Sigmoid colon (tissue), 7 donors: ENCODE results near the gene TCERG1L. TPM values are rescaled to one million over a fixed set of nuclear protein-coding genes. Genes with fewer than 3 reads are reported as not detected.

Experiments
- DNase-seq: peaks from one replicate; pipeline ENCODE4 v3.0.0-alpha.2; 2019
- H3K27ac ChIP-seq, 4 donors: fragments of 200-600 bp; sonication (generic); one replicate each; pipeline ENCODE4 v1.5.1; 2016 to 2019; ENCODE audit warnings: mild to moderate bottlenecking in 1 of 4
- H3K27me3 ChIP-seq, 3 donors: fragments of 200-600 bp; sonication (generic); one replicate each; pipeline ENCODE4 v1.5.1; 2019; ENCODE audit warnings: mild to moderate bottlenecking in 1 of 3
- H3K36me3 ChIP-seq, 4 donors: fragments of 200-600 bp; sonication (generic); one replicate each; pipeline ENCODE4 v1.5.1; 2016 to 2019
- H3K4me1 ChIP-seq, 4 donors: fragments of 200-600 bp; sonication (generic); one replicate each; pipeline ENCODE4 v1.5.1; 2017 to 2019
- H3K4me3 ChIP-seq, 4 donors: fragments of 200-600 bp; sonication (generic); one replicate each; pipeline ENCODE4 v1.5.1; 2017 to 2019; ENCODE audit warnings: mild to moderate bottlenecking in 2 of 4, moderate library complexity in 1 of 4
- H3K9me3 ChIP-seq, 4 donors: fragments of 200-600 bp in 3 of 4; sonication (generic) in 3 of 4; one replicate each; pipeline versions ENCODE4 v1.5.1 to v1.6.1; 2013 to 2019
- CTCF ChIP-seq, 4 experiments: fragments of 450-650 bp in 3 of 4; fragments of 200-600 bp in 1 of 4; IDR thresholded peaks; one replicate each; pipeline ENCODE4 v1.5.1; 2016 to 2019; ENCODE audit warnings: antibody characterized with exemption in 4 of 4, mild to moderate bottlenecking in 3 of 4, moderate library complexity in 2 of 4
- EP300 ChIP-seq, 4 donors: sonication (generic); formaldehyde crosslinking; IDR thresholded peaks; one replicate each; pipeline ENCODE4 v1.6.1; 2017; ENCODE audit warnings: antibody characterized with exemption in 4 of 4
- POLR2A ChIP-seq, 2 donors: fragments of 450-650 bp; IDR thresholded peaks; one replicate each; pipeline ENCODE4 v1.6.1; 2016; ENCODE audit warnings: antibody characterized with exemption in 2 of 2, mild to moderate bottlenecking in 2 of 2, moderate library complexity in 2 of 2
- POLR2AphosphoS5 ChIP-seq, 4 donors: sonication (generic); formaldehyde crosslinking; IDR thresholded peaks; one replicate each; pipeline ENCODE4 v1.6.1; 2017; ENCODE audit warnings: antibody characterized with exemption in 4 of 4
- WGBS, 2 donors: extraction: QIAGEN DNeasy Blood & Tissue Kit; methylation state at CpG; one replicate each; pipeline ENCODE4 v1.1.7; 2013; 5-methylcytosine and 5-hydroxymethylcytosine counted together
- intact Hi-C: fragments of 100-400 bp; cut with DNase I; formaldehyde crosslinking; loops from one replicate; pipeline ENCODE4 v1.15.1; 2023
- polyA plus RNA-seq, 3 donors: library from polyadenylated mRNA; stranded (reverse); fragments of 200-250 nt; gene quantifications; one replicate each; pipeline ENCODE4 v1.2.3, GENCODE V29; 2013
- total RNA-seq, 4 donors: library from RNA; depleted of rRNA; stranded (reverse); fragments of >200 nt; gene quantifications; one replicate each; pipeline ENCODE4 v1.1.0, GENCODE V29; 2016
- donor health status: healthy with polysubstance abuse.
- donor health status: Bipolar disorder and iron deficiency.
- donor health status: healthy.

TCERG1L gene
- total and polyA plus RNA-seq, 7 donors, result under 0.01 to 0.55 (median 0.10) TPM; not detected in 4

GRCh38 chr10:131056091-131056579, 255.4 kb downstream of the TCERG1L start:
- Histone ChIP-seq H3K4me1 (no peaks in the 10 kb centered on the region), H3K27ac (no peak overlapping the region), H3K36me3 (no peaks in the 10 kb centered on the region), H3K9me3 (peaks cover 0 to 3% (median 1%) of the 10 kb centered on the region in 4 donors), H3K27me3 (no peaks in the 10 kb centered on the region), H3K4me3 (no peak overlapping the region)
- 76 to 79% methylated on average over 12 of the region's 12 CpGs for WGBS, 2 donors
- intact Hi-C loops, result no loop called here
- no peak for DNase-seq
- no peak for TF ChIP-seq POLR2AphosphoS5 (IDR thresholded peaks at IDR 0.05)
- TF ChIP-seq POLR2A (IDR thresholded peaks at IDR 0.05), result no peak
- no peak for TF ChIP-seq CTCF (IDR thresholded peaks at IDR 0.05)
- TF ChIP-seq EP300 (IDR thresholded peaks at IDR 0.05), result no peak

- Histone ChIP-seq H3K4me3 (no peak overlapping the region), H3K4me1 (no peaks in the 10 kb centered on the region), H3K27me3 (no peaks in the 10 kb centered on the region), H3K9me3 (peaks cover 0 to 3% (median 1%) of the 10 kb centered on the region in 4 donors), H3K36me3 (no peaks in the 10 kb centered on the region), H3K27ac (no peak overlapping the region)
- no peak for DNase-seq
- TF ChIP-seq CTCF (IDR thresholded peaks at IDR 0.05) (no peak), POLR2AphosphoS5 (IDR thresholded peaks at IDR 0.05) (no peak), POLR2A (IDR thresholded peaks at IDR 0.05) (no peak), EP300 (IDR thresholded peaks at IDR 0.05) (no peak)
- WGBS, 2 donors, result 84% methylated on average over 9 of the region's 9 CpGs
- intact Hi-C loops, result no loop called here
Observed at GRCh38 chr10:131055437-131055836, 256.1 kb downstream of the TCERG1L start.

- H3K27ac ChIP-seq, result no peak overlapping the region
- no peaks in the 10 kb centered on the region for H3K4me1 ChIP-seq
- TF ChIP-seq EP300 (IDR thresholded peaks at IDR 0.05) (no peak), POLR2A (IDR thresholded peaks at IDR 0.05) (no peak), POLR2AphosphoS5 (IDR thresholded peaks at IDR 0.05) (no peak), CTCF (IDR thresholded peaks at IDR 0.05) (no peak)
- H3K36me3 ChIP-seq, result no peaks in the 10 kb centered on the region
- DNase-seq, result no peak
- H3K4me3 ChIP-seq, result no peak overlapping the region
- H3K27me3 ChIP-seq, result peaks cover 0 to 5% (median 0%) of the 10 kb centered on the region in 3 donors
- H3K9me3 ChIP-seq, result no peaks in the 10 kb centered on the region
- 54 to 72% methylated on average over 2 of the region's 2 CpGs for WGBS, 2 donors
- intact Hi-C loops, result no loop called here
Observed at GRCh38 chr10:131053192-131053591, 258.3 kb downstream of the TCERG1L start.

- no peak overlapping the region for H3K27ac ChIP-seq
- intact Hi-C loops, result no loop called here
- H3K9me3 ChIP-seq, result no peaks in the 10 kb centered on the region
- H3K4me3 ChIP-seq, result no peak overlapping the region
- no peak for TF ChIP-seq POLR2A (IDR thresholded peaks at IDR 0.05)
- TF ChIP-seq EP300 (IDR thresholded peaks at IDR 0.05), result no peak
- no peak for TF ChIP-seq CTCF (IDR thresholded peaks at IDR 0.05)
- TF ChIP-seq POLR2AphosphoS5 (IDR thresholded peaks at IDR 0.05), result no peak
- H3K36me3 ChIP-seq, result no peaks in the 10 kb centered on the region
- WGBS, 2 donors, result 74 to 80% methylated on average over 10 of the region's 10 CpGs
- H3K4me1 ChIP-seq, result no peaks in the 10 kb centered on the region
- H3K27me3 ChIP-seq, result peaks cover 0 to 14% (median 0%) of the 10 kb centered on the region in 3 donors
- no peak for DNase-seq
Observed at GRCh38 chr10:131050162-131050766, 261.3 kb downstream of the TCERG1L start.

GRCh38 chr10:131049016-131049415, 262.5 kb downstream of the TCERG1L start:
- no peaks in the 10 kb centered on the region for H3K36me3 ChIP-seq
- no peaks in the 10 kb centered on the region for H3K9me3 ChIP-seq
- H3K27me3 ChIP-seq, result peaks cover 0 to 14% (median 0%) of the 10 kb centered on the region in 3 donors
- TF ChIP-seq CTCF (IDR thresholded peaks at IDR 0.05) (no peak), POLR2A (IDR thresholded peaks at IDR 0.05) (no peak), EP300 (IDR thresholded peaks at IDR 0.05) (no peak), POLR2AphosphoS5 (IDR thresholded peaks at IDR 0.05) (no peak)
- WGBS, 2 donors, result 20 to 30% methylated on average over 3 of the region's 3 CpGs
- H3K4me3 ChIP-seq, result no peak overlapping the region
- DNase-seq, result no peak
- intact Hi-C loops, result no loop called here
- H3K4me1 ChIP-seq, result no peaks in the 10 kb centered on the region
- H3K27ac ChIP-seq, result no peak overlapping the region
